Measurements from ENCODE around the gene DTX3. TPM values are rescaled to one million over a fixed set of nuclear protein-coding genes. Genes with fewer than 3 reads are reported as not detected.

DTX3 gene
- total and polyA plus RNA-seq, 12 donors = 16.9 to 58.2 (median 22.2) TPM

DNA sequence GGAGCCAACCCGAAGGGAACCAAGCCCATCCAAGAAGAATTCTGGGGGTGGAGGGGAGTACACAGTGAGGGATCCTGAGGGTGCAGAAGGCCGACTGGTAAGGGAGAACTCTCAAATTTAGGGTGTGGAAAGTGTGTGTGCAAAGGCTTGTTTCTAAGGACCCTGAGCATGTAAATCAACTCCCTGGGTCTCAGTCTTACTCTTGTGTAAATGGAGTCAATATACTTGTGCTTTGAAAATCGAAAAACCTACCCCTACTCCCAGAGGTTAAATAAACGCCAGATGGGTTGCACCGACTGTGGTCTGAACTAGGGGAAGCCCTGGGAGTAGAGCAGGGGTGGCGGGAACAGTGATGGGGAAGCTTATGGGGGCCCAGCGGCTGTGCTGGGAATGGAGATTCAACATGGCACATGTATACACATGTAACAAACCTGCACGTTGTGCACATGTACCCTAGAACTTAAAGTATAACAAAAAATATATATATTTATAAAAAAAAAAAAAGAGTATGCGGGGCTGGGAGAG is 22.4 kb downstream of the DTX3 start:
- Histone ChIP-seq H3K36me3 (peaks cover 0 to 10% (median 0%) of the 10 kb centered on the region in 9 donors), H3K27ac (no peak overlapping the region), H3K9me3 (no peaks in the 10 kb centered on the region), H3K27me3 (peaks cover 6 to 96% (median 73%) of the 10 kb centered on the region in 7 donors), H3K4me3 (no peak overlapping the region), H3K4me1 (peaks cover 0 to 24% (median 11%) of the 10 kb centered on the region in 9 donors)
- intact Hi-C loops (cut with DNase I) = loop anchor here in 2 of 10 donors (10.0 kb wide), 2 partner anchors 162 to 172 kb away; partner anchors contain the start of genes GLI1 (in 1 of the 2) and INHBE (in 1 of the 2)
- TF ChIP-seq, protein P1, sequence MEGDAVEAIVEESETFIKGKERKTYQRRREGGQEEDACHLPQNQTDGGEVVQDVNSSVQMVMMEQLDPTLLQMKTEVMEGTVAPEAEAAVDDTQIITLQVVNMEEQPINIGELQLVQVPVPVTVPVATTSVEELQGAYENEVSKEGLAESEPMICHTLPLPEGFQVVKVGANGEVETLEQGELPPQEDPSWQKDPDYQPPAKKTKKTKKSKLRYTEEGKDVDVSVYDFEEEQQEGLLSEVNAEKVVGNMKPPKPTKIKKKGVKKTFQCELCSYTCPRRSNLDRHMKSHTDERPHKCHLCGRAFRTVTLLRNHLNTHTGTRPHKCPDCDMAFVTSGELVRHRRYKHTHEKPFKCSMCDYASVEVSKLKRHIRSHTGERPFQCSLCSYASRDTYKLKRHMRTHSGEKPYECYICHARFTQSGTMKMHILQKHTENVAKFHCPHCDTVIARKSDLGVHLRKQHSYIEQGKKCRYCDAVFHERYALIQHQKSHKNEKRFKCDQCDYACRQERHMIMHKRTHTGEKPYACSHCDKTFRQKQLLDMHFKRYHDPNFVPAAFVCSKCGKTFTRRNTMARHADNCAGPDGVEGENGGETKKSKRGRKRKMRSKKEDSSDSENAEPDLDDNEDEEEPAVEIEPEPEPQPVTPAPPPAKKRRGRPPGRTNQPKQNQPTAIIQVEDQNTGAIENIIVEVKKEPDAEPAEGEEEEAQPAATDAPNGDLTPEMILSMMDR (IDR thresholded peaks at IDR 0.05) = no peak
- DNase-seq (no peak), ATAC-seq (no peak)
- WGBS, 2 donors = 53% methylated on average over 9 of the region's 9 CpGs

DNA sequence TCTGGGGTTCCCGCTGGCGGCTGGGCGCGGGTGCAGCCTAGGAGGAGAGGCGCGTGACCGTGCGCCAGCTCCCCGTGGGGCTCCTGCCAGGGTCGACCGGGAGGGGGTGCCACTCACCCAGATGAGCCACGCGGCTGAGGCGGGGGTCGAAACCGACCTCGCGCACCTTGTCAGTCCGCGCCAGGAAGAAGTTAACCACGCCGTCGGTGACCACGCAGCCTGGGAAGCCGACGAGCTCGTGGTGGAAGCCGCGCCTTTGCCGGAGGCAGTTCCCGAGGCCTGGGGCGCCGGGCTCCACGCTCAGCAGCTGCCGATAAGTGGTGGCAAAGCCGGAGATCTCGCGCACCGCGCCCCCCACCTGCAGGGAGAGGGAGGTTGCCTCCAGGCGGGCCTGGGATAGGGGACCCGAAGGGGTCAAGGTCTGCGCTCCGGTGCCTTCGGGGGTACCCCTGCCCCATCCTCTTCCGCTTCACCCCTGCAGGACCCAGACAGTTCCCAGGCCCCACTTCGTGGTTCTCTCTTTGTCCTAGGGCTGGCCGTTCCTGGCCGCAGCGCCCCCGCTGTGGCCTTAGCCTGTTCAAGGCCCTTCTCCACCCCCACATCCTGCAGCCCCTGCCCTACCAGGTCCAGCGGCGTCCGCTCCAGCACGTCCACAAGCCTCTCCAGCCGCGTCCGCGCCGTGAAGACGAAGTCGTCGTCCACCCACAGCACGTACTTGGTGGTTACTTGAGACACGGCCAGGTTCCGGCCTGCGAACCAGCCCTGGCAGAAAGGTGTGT is 23.1 kb downstream of the DTX3 start:
- H3K27me3 ChIP-seq = peaks cover 6 to 96% (median 71%) of the 10 kb centered on the region in 7 donors
- H3K4me3 ChIP-seq = no peak overlapping the region
- 15 to 26% methylated on average over 64 to 67 of the region's 67 CpGs for WGBS, 2 donors

DNA sequence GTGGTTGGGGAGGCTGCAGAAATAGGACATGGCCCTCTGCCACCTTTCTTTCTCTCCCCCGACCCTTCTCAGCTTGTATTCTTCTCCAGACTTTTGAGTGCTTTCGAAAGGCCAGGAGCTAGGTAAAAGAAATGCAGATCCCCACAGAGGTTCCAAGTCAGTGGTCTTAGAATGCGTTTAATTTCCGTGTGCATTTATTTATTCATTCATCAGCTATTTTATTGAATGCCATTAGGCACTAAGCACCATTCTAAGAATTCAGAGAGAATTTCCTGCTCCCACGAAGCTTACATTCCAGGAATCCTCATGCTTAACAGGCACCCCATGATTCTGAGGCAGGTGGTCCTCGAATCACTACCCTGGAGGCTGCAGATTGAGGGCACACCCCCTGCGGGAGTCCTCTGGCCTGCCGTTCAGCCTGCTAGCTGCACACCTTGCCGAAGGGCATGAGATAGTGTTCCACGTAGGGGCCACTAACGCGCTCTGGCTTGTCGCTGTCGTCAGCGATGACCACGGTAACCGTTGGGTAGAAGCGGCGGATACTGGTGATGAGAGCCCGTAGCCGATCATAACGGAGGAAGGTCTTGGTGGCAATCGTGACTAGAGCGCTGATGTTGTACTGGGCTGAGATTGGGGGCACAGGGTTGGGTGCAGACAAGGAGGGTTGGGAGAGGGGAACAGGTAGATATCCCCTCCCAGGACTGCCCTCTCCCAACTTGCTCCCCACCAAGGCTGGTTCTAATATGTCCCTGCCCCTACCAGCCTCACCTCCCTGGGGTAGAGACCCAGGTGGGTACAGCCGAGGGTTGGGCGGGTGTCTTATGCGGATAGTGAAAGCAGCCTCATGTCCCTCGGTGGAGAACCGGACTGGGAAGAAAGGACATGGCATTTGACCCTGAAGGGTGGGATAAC is 23.9 kb downstream of the DTX3 start:
- intact Hi-C loops (cut with DNase I) = loop anchor here in 2 of 10 donors (10.0 kb wide), 2 partner anchors 164 to 174 kb away; partner anchors contain the start of genes GLI1 (in 1 of the 2) and INHBE (in 1 of the 2)
- Histone ChIP-seq H3K9me3 (no peaks in the 10 kb centered on the region), H3K27me3 (peaks cover 6 to 96% (median 64%) of the 10 kb centered on the region in 7 donors), H3K27ac (no peak overlapping the region), H3K4me3 (no peak overlapping the region), H3K4me1 (peaks cover 0 to 37% (median 20%) of the 10 kb centered on the region in 9 donors), H3K36me3 (peaks cover 0 to 10% (median 0%) of the 10 kb centered on the region in 9 donors)
- DNase-seq (no peak), ATAC-seq (no peak)
- 59 to 71% methylated on average over 29 of the region's 29 CpGs for WGBS, 2 donors
- TF ChIP-seq, protein P1 (IDR thresholded peaks at IDR 0.05) = no peak

More for the DNA sequence above, 23.1 kb downstream of the DTX3 start:
- TF ChIP-seq, protein P1 (IDR thresholded peaks at IDR 0.05) = no peak
- intact Hi-C loops (cut with DNase I) = loop anchor here in 2 of 10 donors (10.0 kb wide), 2 partner anchors 163 to 173 kb away; partner anchors contain the start of genes GLI1 (in 1 of the 2) and INHBE (in 1 of the 2)
- Histone ChIP-seq H3K4me1 (peaks cover 0 to 29% (median 14%) of the 10 kb centered on the region in 9 donors), H3K9me3 (no peaks in the 10 kb centered on the region), H3K27ac (no peak overlapping the region), H3K36me3 (peaks cover 0 to 10% (median 0%) of the 10 kb centered on the region in 9 donors)
- no peak for ATAC-seq
- no peak for DNase-seq

Data from heart right ventricle (tissue), 16 donors.